ENCODE measurements around the gene ZNF565.
"Not testable (repeated sequence)": the region's sequence is repeated elsewhere in the genome, so short reads cannot be mapped to it uniquely, and the experiment has no call there.

ZNF565 gene

DNA sequence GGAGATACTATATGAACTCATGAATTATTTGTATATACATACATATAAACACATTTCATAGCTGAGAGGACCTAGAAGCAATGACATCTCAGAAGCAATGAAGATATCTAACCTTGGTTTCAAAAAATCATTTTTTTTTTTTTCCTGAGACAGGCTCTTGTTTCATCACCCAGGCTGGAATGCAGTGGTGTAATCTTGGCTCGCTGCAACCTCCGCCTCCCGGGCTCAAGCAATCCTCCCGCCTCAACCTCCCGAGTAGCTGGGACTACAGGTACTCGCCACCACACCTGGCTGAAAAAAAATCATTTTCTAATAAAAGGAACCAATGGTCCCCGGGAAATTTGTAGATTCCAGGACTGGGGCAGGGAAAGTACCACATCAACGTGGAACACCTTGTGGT, 4.0 kb downstream of the ZNF565 start:
- no peak for DNase-seq

DNA sequence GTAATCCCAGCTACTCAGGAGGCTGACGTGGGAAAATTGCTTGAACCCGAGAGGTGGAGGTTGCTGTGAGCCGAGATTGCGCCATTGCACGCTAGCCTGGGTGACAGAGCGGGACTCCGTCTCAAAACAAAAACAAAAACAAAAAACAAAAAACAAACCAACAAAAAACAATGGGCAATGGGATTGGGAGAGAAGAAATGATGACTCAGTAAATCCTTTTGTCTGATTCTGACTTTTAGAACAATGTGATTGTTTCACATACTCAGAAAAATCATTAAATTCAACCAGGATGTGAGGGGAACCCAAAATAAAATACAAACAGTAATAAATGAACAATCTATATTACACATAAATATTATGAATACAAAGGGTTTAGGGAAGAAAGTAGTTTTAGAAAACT, 5.1 kb downstream of the ZNF565 start:
- peak in 1 of 2 donors; percentile 26 for DNase-seq

DNA sequence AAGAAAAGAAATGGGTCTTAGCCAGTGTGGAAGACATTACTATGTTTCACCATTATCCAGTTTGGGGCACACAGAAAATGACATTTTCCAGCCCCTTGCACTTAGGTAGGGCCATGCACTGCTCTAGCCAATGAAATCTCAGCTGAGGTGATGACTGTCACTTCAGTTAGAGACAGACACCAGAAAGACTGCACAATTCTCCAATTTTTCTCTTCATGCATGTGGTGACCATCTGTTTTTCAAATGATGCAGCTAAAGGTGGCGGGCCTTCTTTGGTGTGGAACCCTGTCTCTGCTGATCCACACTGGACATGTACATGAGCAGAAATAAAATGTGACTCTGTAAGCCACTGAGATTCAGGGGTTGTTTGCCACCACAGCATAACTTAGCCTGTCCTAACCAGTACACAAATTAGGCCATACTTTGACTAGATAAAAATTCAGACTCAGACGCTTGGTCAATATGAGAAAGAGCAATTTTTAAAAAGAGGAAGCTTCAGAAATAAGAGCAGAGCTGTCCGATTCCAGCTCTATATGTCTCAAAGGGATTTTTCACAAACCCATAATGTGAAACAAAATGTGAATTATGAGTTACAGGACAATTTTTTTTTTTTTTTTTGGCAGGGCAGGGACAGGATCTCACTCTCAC, 6.7 kb downstream of the ZNF565 start:
- DNase-seq = no peak

DNA sequence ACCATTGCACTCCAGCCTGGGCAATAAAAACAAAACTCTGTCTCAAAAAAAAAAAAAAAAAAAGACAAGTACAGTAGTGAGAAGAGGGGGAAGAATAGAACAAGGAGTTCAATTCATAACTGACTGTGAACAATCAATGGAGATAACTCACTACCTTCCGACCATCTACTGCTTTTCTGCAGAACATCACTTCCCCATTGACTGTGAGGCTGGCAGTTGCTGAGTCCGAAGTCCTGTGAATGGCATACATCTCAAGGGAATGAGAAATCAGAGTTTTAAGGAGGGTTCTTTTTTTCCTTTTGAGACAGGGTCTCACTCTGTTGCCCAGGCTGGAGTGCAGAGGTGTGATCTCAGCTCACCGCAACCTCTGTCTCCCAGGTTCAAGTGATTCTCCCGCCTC, 11.2 kb downstream of the ZNF565 start:
- no peak for DNase-seq

DNA sequence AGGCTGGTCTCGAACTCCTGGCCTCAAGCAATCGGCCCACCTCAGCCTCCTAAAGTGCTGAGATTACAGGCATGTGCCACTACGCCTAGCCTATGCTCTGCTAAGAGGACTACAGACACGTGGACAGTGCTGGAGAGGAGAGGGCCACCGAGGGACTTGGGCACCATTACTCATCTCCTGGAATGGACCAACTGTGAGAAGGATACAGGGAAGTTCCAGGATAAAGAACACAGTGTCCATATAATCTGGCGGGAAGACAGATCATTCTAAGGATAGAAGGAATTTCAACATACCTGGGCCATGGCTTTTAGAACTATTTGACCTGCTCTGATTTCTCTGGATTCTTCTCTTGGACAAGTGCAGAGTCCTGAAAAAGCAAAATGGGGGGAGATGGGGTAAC, 12.8 kb downstream of the ZNF565 start:
- DNase-seq = no peak

DNA sequence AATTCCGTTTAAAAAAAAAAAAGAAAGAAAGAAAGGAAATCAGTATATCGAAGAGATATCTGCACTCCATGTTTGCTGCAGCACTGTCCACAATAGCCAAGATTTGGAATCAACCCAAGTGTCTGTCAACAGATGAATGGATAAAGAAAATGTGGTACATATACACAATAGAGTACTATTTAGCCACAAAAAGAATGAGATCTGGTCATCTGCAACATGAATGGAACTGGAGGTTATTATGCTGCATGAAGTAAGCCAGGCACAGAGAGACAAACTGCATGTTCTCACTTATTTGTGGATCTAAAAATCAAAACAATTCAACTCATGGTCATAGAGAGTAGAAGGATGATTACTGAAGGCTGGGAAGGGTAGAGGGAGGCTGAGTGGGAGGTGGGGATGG, 16.3 kb downstream of the ZNF565 start:
- DNase-seq = peak; percentile 10 to 93

DNA sequence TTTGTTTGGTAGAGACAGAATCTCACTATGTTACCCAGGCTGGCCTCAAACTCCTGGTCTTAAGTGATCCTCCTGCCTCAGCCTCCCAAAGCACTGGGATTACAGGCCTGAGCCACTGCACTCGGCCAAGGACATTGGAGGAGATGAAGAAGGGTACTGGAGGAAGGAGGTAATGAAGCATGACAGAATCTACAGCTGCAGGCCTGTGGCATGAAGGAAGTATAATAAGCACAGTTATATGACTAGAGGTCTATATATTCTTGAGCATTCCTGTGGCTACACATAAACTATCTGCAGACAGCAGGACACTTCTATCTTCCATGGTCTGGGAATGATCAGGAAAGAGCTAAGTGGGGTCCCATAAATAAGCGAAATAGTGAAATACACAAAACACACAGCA, 18.2 kb downstream of the ZNF565 start:
- no peak for DNase-seq

DNA sequence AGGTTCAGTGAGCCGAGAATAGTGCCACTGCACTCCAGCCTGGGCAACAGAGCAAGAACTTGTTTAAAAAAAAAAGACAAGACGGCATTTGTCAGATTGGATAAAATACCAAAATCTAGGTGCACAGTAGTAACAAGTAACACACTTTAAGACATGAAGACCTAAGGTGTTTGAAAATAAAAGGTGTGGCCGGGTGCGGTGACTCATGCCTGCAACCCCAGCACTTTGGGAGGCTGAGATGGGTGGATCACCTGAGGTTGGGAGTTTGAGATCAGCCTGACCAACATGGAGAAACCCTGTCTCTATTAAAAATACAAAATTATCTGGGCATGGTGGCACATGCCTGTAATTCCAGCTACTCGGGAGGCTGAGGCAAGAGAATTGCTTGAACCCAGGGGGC, 27.7 kb downstream of the ZNF565 start:
- DNase-seq = not testable (repeated sequence)

DNA sequence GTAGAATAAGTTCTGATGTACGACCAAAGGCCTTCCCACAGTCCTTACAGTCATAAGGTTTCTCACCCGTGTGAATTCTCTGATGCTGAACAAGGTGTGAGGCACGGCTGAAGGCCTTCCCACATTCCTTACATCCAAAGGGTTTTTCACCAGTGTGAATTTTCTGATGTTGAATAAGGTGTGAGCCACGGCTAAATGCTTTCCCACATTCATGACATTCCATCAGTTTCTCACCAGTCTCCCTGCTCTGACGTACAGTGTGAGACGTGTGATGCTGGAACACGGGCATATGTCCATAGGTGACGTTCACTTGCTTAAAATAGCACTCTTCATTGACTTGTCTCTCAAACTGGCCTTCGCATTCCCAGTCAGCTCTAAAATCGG, 31.2 kb downstream of the ZNF565 start:
- DNase-seq = no peak

DNA sequence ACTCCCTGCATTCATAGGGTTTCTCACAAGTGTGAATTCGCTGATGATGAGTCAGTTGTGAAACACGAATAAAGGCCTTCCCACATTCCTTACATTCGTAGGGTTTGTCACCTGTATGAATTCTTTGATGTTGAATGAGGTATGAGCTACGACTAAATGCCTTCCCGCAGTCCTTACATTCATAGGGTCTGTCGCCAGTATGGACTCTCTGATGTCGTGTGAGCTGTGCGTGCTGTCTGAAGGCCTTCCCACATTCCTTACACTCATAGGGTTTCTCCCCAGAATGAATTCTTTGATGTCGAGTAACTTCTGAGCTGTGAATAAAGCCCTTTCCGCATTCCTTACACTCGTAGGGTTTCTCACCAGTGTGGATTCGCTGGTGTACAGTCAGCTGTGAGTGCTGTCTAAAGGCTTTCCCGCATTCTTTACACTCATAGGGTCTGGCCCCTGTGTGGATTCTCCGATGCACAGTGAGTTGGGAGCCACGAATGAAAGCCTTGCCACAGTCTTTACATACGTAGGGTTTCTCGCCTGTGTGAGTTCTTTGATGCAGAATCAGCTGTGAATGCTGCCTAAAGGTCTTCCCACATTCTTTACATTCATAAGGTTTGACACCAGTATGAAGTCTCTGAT, 31.7 kb downstream of the ZNF565 start:
- DNase-seq = no peak

DNA sequence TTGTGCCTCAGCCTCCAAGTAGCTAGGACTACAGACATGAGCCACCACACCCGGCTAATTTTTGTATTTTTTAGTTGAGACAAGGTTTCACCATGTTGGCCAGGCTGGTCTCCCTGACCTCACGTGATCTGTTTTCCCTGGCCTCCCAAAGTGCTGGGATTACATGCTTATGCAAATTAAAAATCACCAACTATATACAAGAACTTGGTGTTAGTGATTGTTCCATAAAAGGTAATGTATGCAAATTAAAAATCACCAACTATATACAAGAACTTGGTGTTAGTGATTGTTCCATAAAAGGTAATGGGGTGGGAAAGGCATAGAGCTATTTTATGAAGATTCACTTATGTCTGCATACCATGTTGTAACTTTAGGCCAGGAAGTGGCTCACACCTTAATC, 35.4 kb downstream of the ZNF565 start:
- DNase-seq = not testable (repeated sequence)

DNA sequence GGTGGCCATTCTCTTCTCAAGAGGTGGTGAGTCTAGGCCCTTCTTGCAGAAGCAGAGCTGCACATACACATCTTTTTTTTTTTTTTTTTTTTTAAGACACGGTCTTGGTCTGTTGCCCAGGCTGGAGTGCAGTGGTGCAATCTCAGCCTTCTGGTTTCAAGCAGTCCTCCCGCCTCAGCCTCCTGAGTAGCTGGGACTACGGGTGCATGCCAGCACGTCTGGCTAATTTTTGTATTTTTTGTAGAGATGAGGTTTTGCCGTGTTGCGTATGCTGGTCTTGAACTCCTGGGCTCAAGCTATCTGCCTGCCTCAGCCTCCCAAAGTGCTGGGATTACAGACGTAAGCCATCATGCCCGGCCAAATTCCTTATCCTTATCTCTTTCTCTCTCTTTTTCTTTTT, 40.6 kb downstream of the ZNF565 start:
- DNase-seq = not testable (repeated sequence)

DNA sequence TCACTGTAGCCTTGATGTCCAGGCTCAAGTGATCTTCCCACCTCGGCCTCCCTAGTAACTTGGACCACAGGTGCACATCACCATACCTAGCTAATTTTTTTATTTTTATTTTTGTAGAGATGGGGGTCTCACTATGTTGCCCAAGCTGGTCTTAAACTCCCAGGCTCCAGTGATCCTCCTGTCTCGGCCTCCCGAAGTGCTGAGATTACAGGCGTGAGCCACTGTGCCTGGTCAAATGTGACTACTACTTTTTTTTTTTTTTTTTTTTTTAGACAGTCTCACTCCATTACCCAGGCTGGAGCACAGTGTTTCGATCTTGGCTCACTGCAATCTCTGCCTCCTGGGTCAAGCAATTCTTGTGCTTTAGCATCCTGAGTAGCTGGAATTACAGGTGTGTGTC, 41.6 kb downstream of the ZNF565 start:
- no peak for DNase-seq

DNA sequence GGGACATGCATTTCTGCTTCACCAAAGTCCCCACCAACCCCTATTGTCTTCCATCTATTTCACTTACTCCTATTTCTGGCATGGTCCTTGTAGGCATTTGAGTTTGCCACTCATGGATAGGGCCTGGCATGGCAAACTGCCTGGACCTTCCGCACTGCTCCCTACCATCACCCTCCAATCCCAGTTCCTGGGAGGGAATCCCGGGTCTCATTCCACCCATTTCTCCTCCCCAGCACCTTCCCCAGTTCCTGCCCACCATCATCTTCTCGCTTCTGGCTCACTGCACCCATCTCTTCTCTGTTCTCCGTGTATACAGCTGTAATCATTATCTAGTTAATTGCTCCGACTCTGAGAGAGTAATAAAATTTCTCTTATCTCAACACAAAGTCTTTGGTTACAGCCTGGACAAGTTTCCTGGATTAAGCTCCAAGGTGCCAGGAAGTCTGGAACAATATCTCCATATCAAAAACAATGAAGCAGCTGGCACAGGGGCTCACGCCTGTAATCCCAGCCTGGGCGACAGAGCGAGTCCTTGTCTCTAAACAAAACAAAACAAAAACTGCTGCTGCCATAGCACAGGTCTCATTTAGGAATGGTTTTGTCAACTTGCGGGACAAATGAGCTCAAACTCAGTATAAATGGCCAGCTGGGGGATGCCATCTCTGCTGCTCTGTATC, 45.2 kb downstream of the ZNF565 start:
- no peak for DNase-seq

DNA sequence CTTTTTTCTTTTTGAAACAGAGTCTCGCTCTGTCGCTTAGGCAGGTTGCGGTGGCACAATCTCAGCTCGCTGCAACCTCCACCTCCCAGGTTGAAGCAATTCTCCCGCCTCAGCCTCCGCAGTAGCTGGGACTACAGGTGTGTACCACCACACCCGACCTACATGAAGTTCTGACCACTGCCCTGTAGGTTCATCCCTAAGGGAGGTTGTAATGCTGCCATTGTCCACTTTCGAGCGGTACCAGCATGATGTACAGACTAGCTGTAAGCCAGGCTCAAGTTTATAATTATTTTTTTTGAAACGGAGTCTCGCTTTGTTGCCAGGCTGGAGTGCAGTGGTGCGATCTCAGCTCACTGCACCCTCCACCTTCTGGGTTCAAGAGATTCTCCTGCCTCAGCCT, 50.7 kb downstream of the ZNF565 start:
- DNase-seq = no peak

DNA sequence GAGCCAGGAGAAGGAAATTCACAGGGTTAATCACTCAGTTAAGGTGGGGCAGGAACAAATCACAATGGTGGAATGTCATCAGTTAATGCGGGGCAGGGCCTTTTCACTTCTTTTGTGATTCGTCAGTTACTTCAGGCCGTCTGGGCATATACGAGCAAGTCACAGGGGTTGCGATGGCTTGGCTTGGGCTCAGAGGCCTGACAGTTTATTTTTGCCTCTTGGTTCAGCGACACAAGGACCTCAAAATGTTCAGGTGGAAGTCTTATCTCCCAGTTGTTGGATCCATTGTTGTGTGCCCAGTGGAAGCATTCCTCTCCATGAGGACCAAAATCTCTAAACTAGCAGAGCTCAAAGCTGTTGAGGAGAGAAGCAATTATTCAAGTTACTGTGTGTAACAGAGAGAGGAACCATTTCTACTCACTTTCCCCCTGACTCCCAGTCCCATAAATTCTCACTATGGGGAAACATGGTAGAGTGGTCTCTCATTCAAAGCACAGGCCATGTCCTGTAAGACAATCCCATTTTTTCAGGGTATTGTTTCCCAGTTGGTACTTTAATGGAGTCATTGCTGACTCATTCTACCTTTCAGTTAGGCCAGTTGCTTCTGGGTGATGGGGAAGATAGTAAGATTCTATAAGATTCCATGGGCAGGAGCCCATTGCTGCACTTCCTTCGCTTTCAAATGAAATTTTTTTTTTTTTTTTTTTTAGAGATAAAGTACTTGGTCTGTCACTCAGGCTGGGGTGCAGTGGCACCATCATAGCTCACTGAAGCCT, 53.5 kb downstream of the ZNF565 start:
- DNase-seq = no peak

DNA sequence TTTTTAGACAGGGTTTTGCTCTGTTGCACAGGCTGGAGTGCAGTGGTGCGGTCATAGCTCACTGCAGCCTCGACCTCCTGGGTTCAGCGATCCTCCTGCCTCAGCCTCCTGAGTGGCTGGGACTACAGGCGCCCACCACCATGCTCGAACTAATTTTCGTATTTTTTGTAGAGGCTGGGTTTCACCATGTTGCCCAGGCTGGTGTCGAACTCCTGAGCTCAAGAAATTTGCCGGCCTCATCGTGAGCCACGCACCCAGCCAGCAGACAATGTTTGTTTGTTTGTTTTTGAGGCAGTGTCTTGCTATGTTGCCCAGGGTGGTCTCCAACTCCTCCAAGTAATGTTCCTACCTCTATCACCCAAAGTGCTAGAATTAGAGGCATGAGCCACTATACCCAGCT, 61.3 kb downstream of the ZNF565 start:
- no peak for DNase-seq

DNA sequence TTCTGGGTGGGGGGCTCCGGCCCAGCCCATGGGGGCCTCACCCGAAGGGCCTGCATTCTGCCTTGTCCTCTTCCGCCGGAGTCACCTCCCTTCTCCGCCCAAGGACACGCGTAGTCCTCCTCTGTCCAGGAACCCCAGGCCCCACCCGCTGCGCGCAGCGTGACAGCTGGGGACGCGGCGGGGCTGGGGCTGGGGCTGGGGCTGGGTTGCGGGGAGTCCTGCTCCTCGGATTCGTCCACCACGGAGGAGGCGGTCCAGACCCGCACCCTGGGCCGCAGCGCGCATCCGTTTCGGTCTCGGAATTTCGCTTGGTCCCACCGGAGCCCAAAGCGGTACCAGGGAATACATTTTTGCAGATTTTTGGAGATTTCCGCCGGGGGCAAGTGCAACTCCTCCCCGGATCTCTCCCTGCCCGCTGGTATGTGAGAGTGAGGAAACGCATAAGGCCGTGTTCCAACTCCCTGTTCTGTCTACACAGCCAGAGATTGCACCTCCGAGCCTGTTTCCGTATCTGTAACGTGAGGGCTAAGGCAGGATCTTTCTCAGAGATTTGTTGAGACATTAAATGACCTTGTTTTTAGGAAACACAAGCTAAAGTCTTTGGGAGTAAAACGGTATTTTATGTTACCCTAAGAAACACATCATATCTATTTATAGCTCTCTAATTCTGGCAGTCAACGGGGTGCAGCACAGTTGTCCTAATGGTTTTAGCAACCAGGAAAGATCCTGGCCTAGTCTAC, 61.9 kb downstream of the ZNF565 start, which contains the start of gene COX7A1:
COX7A1 (minus strand) TSS at position 96 of the 740 bp plus-strand sequence; CDS start at position 56, 40 bp downstream.
- no peak for DNase-seq

DNA sequence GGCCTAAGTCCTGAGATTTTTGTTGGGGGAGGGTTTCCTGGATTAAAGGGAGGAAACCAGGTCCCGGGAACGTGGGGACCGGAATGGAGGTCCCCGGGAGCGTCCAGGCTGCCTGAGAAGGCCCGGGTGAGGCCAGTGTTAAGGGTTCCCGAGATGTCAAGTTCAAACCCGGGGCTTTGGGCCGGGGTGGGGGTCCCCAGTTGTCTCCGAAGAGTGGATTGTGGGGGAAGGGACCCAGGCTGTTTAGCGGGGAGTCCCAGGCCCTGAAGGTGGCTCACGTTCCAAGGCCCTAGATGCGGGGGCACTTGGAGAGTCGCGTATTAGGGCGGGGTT, 62.5 kb downstream of the ZNF565 start:
- DNase-seq = no peak

DNA sequence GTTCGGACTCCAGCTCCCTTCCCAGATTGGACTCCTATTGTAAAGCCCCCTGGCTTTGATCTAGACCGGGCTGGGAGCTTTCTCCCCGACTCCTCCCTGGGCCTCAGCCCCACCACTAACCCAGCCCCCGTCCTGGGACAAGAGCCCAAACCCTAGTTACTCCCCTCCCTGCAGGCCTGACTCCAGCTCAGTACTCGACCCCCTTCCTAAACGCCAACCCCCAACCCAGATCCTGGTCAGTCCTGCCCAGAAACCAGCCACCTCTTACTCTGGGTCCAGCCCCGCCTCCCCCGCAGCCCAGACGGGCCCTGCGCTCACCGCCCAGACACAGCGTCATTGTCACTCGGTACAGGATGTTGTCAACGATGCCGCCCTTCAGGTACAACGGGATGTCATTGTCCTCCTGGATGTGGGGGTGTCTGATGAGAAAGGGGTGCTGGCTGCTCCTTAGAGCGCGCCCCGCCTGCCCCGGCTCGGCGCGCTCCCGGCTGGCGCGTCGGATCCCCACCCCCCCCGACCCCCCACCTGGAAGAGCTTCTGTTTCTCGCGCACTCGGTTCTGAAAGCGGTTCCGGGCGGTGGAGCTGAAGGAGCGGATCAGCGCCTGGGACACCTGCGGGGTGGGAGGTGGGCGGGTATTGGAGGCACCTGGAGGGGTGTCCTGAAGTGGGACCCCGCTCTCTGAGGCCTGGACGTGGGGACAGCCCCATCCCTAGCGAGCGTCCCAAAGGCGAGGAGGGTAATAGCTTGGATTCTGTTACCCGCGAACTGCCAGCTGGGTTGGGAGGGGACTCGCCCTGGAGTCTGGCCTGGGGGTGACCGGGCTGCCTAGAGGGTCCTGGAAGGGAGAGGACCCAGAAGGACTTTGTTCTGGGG, 63.1 kb downstream of the ZNF565 start:
- DNase-seq = no peak

DNA sequence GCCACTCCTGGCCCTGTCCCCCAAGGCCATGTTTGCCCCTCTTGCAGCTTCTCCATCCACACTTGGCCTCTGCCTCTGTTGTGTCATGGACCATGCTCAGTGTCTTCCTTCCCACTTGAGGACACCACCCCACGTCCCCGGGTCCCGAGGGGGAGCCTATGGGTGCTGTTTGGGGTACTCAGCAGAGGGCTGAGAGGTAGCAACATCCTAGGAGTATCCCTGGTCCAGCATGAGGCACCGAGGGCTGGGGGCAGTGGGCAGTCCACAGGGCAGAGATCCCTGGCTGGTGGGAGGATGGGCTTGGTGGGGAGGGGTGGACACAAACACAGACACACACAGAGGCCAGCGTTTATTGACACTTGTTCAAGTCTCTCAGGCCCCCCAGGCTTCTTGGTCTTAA, 63.9 kb downstream of the ZNF565 start:
- no peak for DNase-seq

All from hippocampal formation (tissue), 2 donors.